Measurements from ENCODE around the gene DFFB.

The DFFB gene

GRCh38 chr1:3834701-3835100 is 22.6 kb upstream of the DFFB start:
- no peak for DNase-seq

DNA sequence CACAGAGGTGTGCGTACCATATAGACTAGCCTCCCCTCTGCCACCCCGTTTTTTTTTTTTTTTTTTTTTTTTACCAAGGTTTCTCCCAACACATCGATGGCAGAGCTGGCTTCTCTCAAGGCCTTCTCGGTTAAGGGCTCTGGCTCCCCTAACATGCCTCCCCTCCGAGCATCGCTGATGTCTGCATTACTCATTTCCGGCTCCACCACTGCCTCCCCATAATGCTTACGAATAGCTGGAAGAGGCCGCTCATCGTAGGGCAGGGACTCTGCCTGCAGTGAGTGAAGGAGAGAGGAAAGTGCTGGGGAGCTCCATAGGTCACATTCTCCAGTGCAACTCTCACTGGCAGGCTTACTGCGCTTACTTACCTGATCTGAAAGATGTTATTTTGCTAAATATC is 20.9 kb upstream of the DFFB start:
- DNase-seq: no peak

DNA sequence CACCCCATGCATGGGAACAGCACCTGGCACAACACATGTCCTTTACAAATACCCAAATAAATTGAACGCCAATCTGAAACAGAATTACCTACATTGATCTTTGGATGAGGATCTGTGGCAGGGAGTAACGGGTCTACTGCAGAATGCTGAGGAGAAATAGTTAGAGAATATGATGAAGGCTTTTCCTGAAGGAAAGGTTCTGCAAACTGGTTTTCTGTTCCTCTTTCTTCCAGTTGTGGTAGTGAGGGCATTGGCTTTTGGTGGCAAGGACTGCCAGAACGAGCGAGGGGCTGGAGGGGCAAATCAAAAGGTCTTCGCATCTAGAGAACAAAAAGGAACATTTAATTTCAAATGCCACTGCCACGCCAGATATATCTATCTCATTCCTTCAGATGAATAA is 20.1 kb upstream of the DFFB start:
- no peak for DNase-seq

GRCh38 chr1:3837685-3838084 is 19.6 kb upstream of the DFFB start:
- DNase-seq: no peak

DNA sequence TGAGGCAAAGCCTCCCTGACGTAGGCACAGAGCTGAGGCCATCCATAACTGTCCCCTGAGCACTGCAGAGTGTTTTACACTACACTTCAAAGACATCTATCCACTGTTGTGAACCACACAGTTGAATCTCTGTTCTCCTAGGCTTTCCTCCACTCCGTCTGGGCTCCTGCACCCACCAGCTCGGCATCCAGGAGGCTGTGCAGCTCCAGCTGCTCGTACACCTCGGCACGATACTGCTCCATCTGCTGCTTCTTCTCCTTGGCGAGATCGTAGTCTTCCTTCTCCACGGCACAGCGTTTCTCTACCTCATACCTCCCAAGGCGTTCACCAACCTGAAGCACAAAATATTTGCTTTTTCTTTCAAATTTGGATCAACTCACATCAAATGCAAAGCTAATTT is 18.5 kb upstream of the DFFB start:
- no peak for DNase-seq

- no peak for DNase-seq
Measured at GRCh38 chr1:3841491-3841890, 15.8 kb upstream of the DFFB start.

GRCh38 chr1:3842912-3843311 is 14.4 kb upstream of the DFFB start:
- DNase-seq: no peak

- no peak for DNase-seq
Measured at GRCh38 chr1:3846541-3846940, 10.7 kb upstream of the DFFB start.

GRCh38 chr1:3847081-3847480 is 10.2 kb upstream of the DFFB start:
- no peak for DNase-seq

DNA sequence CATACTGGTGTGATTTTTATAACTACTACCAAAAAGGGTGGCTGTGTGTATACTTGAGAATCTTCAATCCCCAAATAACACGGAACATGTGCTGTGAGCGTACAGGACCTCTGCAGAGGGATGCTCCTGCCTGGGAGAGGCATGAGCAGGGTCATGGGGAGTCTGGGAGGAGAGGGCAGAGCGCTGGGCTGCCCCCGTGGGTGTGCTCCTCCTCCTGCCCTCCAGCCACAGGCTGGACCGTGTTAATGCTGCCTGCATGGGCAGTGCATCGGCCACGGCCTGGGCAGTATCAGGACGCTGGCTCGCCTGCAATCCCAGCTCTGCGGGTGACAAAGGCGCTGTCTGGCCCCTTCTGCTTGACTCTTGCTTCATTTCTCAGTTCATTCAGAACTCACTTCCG is 6.4 kb upstream of the DFFB start:
- no peak for DNase-seq

GRCh38 chr1:3851292-3851691 is 6.0 kb upstream of the DFFB start:
- DNase-seq: no peak

DNA sequence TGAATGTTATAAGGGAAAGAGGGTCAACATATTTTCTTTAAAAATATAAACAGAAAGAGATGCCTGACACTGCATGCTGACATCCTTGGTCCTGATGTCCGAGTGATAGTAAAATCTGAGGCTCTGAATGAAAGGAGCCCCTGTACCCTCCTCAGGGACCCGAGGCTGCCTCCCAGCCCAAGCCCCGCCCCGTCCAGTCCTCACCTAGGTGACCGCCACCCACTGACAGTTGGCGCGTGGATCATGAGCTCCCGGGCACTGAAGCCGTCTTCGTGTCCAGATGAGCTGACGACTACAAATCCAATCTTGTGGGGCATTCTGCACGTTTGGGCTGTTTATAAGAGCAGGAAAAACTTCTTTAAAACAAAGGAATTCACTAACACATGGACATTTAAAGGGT is 5.2 kb upstream of the DFFB start:
- DNase-seq: no peak

DNA sequence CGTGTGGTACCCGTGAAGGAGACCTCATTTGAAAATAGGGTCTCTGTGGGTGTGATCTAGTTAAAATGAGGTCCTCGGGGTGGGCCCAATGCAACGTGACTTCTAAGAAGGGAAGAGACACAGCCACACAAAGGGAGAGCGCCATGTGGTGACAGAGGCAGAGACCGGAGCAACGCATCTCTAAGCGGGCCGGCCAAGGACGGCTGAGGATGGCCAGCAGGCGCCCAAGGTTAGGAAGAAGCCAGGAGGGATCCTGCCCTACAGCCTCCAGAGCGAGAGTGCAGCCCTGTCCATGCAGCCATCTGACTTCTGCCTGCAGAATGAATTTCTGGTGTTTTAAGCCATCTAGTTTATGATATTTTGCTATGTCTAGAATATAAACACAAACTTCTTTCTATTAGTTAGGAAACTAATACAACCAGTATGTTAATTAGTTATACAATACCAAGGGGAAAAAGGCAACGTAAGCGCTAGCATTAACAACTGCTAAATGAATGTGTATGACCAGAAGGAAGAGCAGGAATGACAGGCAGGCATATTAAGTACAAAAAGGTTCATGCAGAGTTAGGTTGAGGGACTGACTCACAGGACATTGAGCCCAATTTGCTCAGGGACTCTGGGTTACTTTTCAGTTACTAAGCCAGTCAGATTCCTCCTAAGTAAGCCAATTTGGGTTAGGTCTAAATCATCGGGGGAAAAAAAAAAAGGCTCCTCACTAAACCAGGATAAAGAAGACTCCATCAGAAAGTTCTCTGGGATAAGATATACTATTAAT is 4.4 kb upstream of the DFFB start:
- no peak for DNase-seq

DNA sequence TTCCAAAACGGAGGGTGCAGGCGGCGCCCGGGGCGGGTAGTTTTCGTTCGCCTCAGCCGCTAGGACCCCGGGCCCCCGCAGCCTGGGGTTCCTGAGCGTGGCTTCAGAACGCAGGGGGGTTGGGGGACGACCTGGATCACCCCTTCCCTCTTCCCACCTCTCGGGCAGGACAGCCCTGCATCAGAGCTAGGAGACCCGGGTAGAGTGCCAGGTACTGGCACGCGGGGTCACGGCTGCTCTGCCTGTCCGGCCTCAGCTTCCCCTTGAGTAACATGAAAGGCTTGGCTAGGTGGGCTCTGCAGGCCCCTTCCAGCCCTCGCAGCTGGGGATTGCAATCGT is 484 bp downstream of the DFFB start:
- DNase-seq: no peak

GRCh38 chr1:3858231-3858981 is 1.1 kb downstream of the DFFB start:
- no peak for DNase-seq

DNA sequence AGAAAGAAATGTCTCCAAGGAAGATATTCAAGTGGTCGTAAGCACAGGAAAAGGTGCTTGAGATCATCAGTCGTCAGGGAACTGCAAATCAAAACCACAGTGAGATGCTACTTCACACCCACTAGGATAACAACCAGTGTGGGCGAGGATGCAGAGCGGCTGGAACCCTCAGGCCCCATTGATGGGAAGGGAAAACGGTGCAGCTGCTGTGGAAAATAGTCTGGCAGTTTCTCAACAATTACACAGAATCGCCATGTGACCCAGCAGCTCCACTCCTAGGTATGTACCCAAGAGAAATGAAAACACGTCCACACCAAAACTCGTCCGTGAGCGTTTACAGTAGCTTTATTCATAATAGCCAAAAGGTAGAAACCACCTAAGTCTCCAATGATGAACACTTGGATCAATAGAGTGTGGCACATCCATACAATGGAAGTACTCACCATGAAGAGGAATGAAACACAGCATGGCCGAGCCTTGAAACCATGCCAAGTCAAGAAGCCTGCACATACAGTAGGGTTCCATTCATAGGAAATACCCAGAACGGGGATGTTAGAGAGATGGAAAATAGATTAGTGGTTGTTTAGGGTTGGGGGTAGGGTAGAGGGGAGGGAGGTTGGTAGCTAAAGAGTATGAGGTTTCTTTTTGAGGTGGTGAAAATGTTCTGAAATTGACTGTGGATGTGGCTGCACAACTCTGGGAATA is 6.1 kb downstream of the DFFB start:
- no peak for DNase-seq

- no peak for DNase-seq
Measured at GRCh38 chr1:3864884-3865283, 7.6 kb downstream of the DFFB start.

- DNase-seq: no peak
Measured at GRCh38 chr1:3865606-3866160, 8.4 kb downstream of the DFFB start.

DNA sequence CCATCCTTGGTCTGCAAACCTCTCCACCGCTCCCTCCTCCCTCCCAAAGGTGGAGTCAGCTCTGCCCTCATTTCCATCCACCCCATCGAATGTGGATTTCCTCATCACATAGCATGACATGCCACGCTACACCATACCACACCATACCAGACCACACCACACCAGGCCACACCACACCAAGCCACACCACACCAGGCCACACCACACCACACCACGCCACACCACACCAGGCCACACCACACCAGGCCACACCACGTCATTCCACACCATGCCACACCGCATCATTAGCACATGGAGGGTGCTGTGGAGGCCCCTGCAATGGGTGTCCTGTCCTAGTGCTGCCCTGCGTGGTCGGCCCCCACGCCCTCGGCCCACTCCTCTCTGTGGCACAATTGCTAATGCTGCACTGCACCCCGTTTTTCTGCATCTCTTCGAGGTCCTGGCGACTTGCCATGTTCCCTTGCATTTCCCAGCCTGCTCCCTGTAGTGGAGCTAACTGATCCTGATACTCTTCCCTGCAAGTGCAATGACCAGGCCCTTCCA is 11.3 kb downstream of the DFFB start:
- no peak for DNase-seq

DNA sequence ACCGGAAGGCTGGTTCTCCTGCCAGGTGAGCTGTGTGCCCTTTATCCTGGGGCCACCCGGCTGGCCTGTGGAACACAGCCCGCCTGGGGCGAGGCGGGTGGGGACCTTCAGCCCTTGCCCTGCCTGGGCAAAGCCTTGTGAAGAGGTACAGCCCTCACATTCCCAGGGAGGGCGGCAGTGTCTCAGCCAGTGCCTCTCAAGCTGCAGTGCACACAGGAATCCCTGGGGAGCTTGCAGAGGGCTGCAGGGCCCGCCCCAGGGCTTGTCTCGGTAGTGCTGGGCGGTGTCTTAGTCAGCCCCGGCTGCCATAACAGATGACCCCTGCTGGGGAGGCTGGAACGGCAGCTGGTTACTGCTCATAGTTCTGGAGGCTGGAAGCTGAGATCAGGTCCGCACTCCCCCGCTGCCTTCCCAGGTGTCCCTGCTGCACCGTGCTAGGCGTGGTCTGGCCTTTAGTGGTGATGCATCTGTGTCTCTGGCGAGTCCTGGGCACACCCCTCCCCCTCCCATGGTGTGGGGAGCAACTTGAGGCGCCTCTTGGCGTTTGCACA is 12.6 kb downstream of the DFFB start:
- no peak for DNase-seq

GRCh38 chr1:3871451-3871805 is 14.2 kb downstream of the DFFB start:
- no peak for DNase-seq

DNA sequence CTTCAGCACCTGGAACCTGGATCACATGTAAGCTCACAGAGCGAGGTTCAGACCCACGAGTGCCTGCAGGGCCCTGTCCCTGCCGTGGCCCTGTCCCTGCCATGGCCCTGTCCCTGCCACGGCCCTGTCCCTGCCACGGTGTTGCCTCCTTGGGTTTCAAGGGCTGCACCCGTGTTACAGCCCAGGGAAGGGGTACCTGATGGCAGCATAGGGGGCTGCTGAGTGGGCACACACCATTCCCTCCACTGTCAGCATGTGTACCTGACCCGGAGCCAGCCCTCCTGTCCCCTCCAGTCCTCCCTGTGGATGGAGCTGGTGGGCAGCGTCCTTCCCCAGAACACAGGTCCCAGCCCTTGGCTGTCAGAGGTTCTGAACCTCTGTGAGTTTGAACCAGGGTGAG is 15.3 kb downstream of the DFFB start:
- DNase-seq: no peak

DNA sequence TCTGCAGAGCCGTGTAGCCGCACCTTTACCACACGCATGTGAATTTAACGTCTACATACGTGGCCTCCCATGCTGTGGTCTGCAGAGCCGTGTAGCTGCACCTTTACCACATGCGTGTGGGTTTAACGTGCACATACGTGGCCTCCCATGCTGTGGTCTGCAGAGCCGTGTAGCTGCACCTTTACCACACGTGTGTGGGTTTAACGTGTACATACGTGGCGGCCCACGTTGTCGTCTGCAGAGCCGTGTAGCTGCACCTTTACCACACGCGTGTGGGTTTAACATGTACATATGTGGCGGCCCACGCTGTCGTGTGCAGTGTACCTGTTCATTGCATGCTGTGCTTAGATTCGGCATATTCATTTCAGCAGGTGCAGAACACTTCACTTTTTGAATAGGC is 17.5 kb downstream of the DFFB start:
- no peak for DNase-seq
